ENCODE results near the gene SPINT2.

The SPINT2 gene

GRCh38 chr19:38285567-38285966 is 21.2 kb downstream of the SPINT2 start:
- Mint-ChIP-seq H3K36me3 (peaks cover 54 to 74% of the 10 kb centered on the region in 2 donors), H3K9me3 (no peaks in the 10 kb centered on the region), H3K4me1 (peaks cover 29 to 58% of the 10 kb centered on the region in 2 donors), H3K27ac (peak overlapping the region; percentile 67), H3K4me3 (no peak overlapping the region), H3K27me3 (no peaks in the 10 kb centered on the region)
- ATAC-seq (replicated peaks) = no peak
- DNase-seq = no peak

- H3K4me3 Mint-ChIP-seq = no peak overlapping the region
- no peaks in the 10 kb centered on the region for H3K27me3 Mint-ChIP-seq
- peaks cover 55 to 79% of the 10 kb centered on the region in 2 donors for H3K36me3 Mint-ChIP-seq
- peaks cover 18 to 38% of the 10 kb centered on the region in 2 donors for H3K4me1 Mint-ChIP-seq
- no peaks in the 10 kb centered on the region for H3K9me3 Mint-ChIP-seq
- ATAC-seq (replicated peaks) (peak; percentile 29 to 36), DNase-seq (no peak)
- peak overlapping the region; percentile 42 for H3K27ac Mint-ChIP-seq
Observed at GRCh38 chr19:38287604-38288003, 23.2 kb downstream of the SPINT2 start.

- ATAC-seq (replicated peaks) = no peak
- H3K9me3 Mint-ChIP-seq = no peaks in the 10 kb centered on the region
- DNase-seq = no peak
- H3K27ac Mint-ChIP-seq = no peak overlapping the region
- H3K4me3 Mint-ChIP-seq = no peak overlapping the region
- peaks cover 54 to 78% of the 10 kb centered on the region in 2 donors for H3K36me3 Mint-ChIP-seq
- peaks cover 17 to 32% of the 10 kb centered on the region in 2 donors for H3K4me1 Mint-ChIP-seq
- H3K27me3 Mint-ChIP-seq = no peaks in the 10 kb centered on the region
Observed at GRCh38 chr19:38288123-38288855, 23.9 kb downstream of the SPINT2 start.

GRCh38 chr19:38289955-38290354 is 25.6 kb downstream of the SPINT2 start:
- Mint-ChIP-seq H3K4me3 (no peak overlapping the region), H3K36me3 (peaks cover 51 to 75% of the 10 kb centered on the region in 2 donors), H3K27me3 (no peaks in the 10 kb centered on the region), H3K27ac (no peak overlapping the region), H3K4me1 (peaks cover 10 to 15% of the 10 kb centered on the region in 2 donors), H3K9me3 (no peaks in the 10 kb centered on the region)
- ATAC-seq (replicated peaks) (no peak), DNase-seq (no peak)

GRCh38 chr19:38290631-38291147 is 26.3 kb downstream of the SPINT2 start:
- Mint-ChIP-seq H3K9me3 (no peaks in the 10 kb centered on the region), H3K4me3 (no peak overlapping the region), H3K27ac (peak overlapping the region; percentile 51), H3K4me1 (peaks cover 10 to 14% of the 10 kb centered on the region in 2 donors), H3K27me3 (no peaks in the 10 kb centered on the region), H3K36me3 (peaks cover 50 to 74% of the 10 kb centered on the region in 2 donors)
- ATAC-seq (replicated peaks) = no peak
- DNase-seq = no peak

- Mint-ChIP-seq H3K36me3 (peaks cover 42 to 65% of the 10 kb centered on the region in 2 donors), H3K27me3 (no peaks in the 10 kb centered on the region), H3K9me3 (no peaks in the 10 kb centered on the region), H3K27ac (no peak overlapping the region), H3K4me1 (peaks cover 4 to 8% of the 10 kb centered on the region in 2 donors), H3K4me3 (no peak overlapping the region)
- ATAC-seq (replicated peaks) (no peak), DNase-seq (no peak)
Observed at GRCh38 chr19:38291855-38292254, 27.5 kb downstream of the SPINT2 start.

GRCh38 chr19:38293281-38293680 is 28.9 kb downstream of the SPINT2 start:
- Mint-ChIP-seq H3K36me3 (peaks cover 40 to 53% of the 10 kb centered on the region in 2 donors), H3K9me3 (no peaks in the 10 kb centered on the region), H3K4me1 (peaks cover 0 to 4% of the 10 kb centered on the region in 2 donors), H3K4me3 (no peak overlapping the region), H3K27me3 (no peaks in the 10 kb centered on the region), H3K27ac (peak overlapping the region; percentile 14)
- DNase-seq = no peak
- no peak for ATAC-seq (replicated peaks)

GRCh38 chr19:38294090-38294489 is 29.7 kb downstream of the SPINT2 start:
- no peak for DNase-seq
- no peaks in the 10 kb centered on the region for H3K9me3 Mint-ChIP-seq
- peaks cover 0 to 4% of the 10 kb centered on the region in 2 donors for H3K4me1 Mint-ChIP-seq
- peaks cover 39 to 48% of the 10 kb centered on the region in 2 donors for H3K36me3 Mint-ChIP-seq
- no peak for ATAC-seq (replicated peaks)
- no peak overlapping the region for H3K4me3 Mint-ChIP-seq
- H3K27me3 Mint-ChIP-seq = no peaks in the 10 kb centered on the region
- no peak overlapping the region for H3K27ac Mint-ChIP-seq

GRCh38 chr19:38298821-38299680 is 34.7 kb downstream of the SPINT2 start:
- H3K27me3 Mint-ChIP-seq = no peaks in the 10 kb centered on the region

GRCh38 chr19:38303517-38304351 is 39.4 kb downstream of the SPINT2 start, which contains the start of gene C19orf33:
TSS of gene C19orf33 (plus strand) at chr19:38304251. CDS start at chr19:38304262, 11 bp downstream.
- Mint-ChIP-seq H3K4me1 (peaks cover 7 to 15% of the 10 kb centered on the region in 2 donors), H3K9me3 (peaks cover 0 to 2% of the 10 kb centered on the region in 2 donors), H3K36me3 (peaks cover 33 to 34% of the 10 kb centered on the region in 2 donors), H3K27me3 (no peaks in the 10 kb centered on the region), H3K27ac (no peak within 1 kb of the TSS), H3K4me3 (no peak within 1 kb of the TSS)
- ATAC-seq (replicated peaks) (peak in 1 of 2 donors; percentile 14), DNase-seq (no peak)

More at GRCh38 chr19:38298821-38299680, 34.7 kb downstream of the SPINT2 start:
- Mint-ChIP-seq H3K36me3 (peaks cover 11 to 12% of the 10 kb centered on the region in 2 donors), H3K4me3 (no peak overlapping the region), H3K27ac (peak overlapping the region; percentile 6), H3K4me1 (peaks cover 2 to 6% of the 10 kb centered on the region in 2 donors), H3K9me3 (peaks cover 0 to 2% of the 10 kb centered on the region in 2 donors)
- ATAC-seq (replicated peaks) (no peak), DNase-seq (no peak)

- no peak for ATAC-seq (replicated peaks)
- H3K9me3 Mint-ChIP-seq = peaks cover 0 to 2% of the 10 kb centered on the region in 2 donors
- peaks cover 7 to 21% of the 10 kb centered on the region in 2 donors for H3K4me1 Mint-ChIP-seq
Observed at GRCh38 chr19:38304352-38304865, 40.0 kb downstream of the SPINT2 start.

GRCh38 chr19:38304866-38305429 is 40.6 kb downstream of the SPINT2 start:
- peaks cover 38 to 43% of the 10 kb centered on the region in 2 donors for H3K36me3 Mint-ChIP-seq
- H3K4me1 Mint-ChIP-seq = peaks cover 7 to 21% of the 10 kb centered on the region in 2 donors
- no peaks in the 10 kb centered on the region for H3K27me3 Mint-ChIP-seq
- no peak overlapping the region for H3K4me3 Mint-ChIP-seq
- H3K9me3 Mint-ChIP-seq = peaks cover 0 to 2% of the 10 kb centered on the region in 2 donors
- DNase-seq = no peak
- no peak for ATAC-seq (replicated peaks)
- H3K27ac Mint-ChIP-seq = no peak overlapping the region

More at GRCh38 chr19:38304352-38304865, 40.0 kb downstream of the SPINT2 start:
- Mint-ChIP-seq H3K27ac (no peak overlapping the region), H3K4me3 (no peak overlapping the region), H3K27me3 (no peaks in the 10 kb centered on the region), H3K36me3 (peaks cover 34 to 38% of the 10 kb centered on the region in 2 donors)
- no peak for DNase-seq

- H3K4me3 Mint-ChIP-seq = no peak overlapping the region
- no peak for DNase-seq
- H3K27ac Mint-ChIP-seq = no peak overlapping the region
- no peaks in the 10 kb centered on the region for H3K27me3 Mint-ChIP-seq
- ATAC-seq (replicated peaks) = no peak
- peaks cover 13 to 25% of the 10 kb centered on the region in 2 donors for H3K4me1 Mint-ChIP-seq
- H3K9me3 Mint-ChIP-seq = peaks cover 0 to 4% of the 10 kb centered on the region in 2 donors
- peaks cover 46 to 54% of the 10 kb centered on the region in 2 donors for H3K36me3 Mint-ChIP-seq
Observed at GRCh38 chr19:38306236-38306635, 41.9 kb downstream of the SPINT2 start.
